Mesothelial cell of epicardium (in vitro differentiated cells): ENCODE results near the gene CENPP. TPM values are rescaled to one million over a fixed set of nuclear protein-coding genes. Genes with fewer than 3 reads are reported as not detected.

Experiments used
- DNase-seq, 2 experiments: peaks; one replicate each; pipeline ENCODE4 v3.0.0; 2021; ENCODE audit warnings: low spot score in 2 of 2; ENCODE audit not compliant: unreplicated experiment in 2 of 2
- H3K27ac Mint-ChIP-seq: 2 replicates; pipeline ENCODE4 v1.8.0; 2021; ENCODE audit warnings: mixed read lengths
- H3K27me3 Mint-ChIP-seq: 2 replicates; pipeline ENCODE4 v1.8.0; 2021; ENCODE audit warnings: low read depth, mixed read lengths
- H3K36me3 Mint-ChIP-seq: 2 replicates; pipeline ENCODE4 v1.8.0; 2021; ENCODE audit warnings: mixed read lengths
- H3K4me1 Mint-ChIP-seq: 2 replicates; pipeline ENCODE4 v1.8.0; 2021; ENCODE audit warnings: mixed read lengths
- H3K4me3 Mint-ChIP-seq: 2 replicates; pipeline ENCODE4 v1.8.0; 2021; ENCODE audit warnings: mild to moderate bottlenecking, moderate library complexity, mixed read lengths
- H3K9me3 Mint-ChIP-seq: 2 replicates; pipeline ENCODE4 v1.8.0; 2021; ENCODE audit warnings: mixed read lengths
- CTCF ChIP-seq: fragments of 200-600 bp; sonication (generic); IDR thresholded peaks from one replicate; pipeline ENCODE4 v1.5.0; 2021; ENCODE audit warnings: antibody characterized with exemption; ENCODE audit not compliant: unreplicated experiment
- total RNA-seq: library from RNA; stranded (reverse); gene quantifications from 3 replicates; pipeline ENCODE4 v1.2.1, GENCODE V29; 2021

CENPP gene
- total RNA-seq, 1 donor from 2014 or later: 7.8 TPM

GRCh38 chr9:92626484-92626883 lies 300.7 kb downstream of the CENPP start:
- Mint-ChIP-seq H3K4me3 (no peak overlapping the region), H3K27me3 (no peaks in the 10 kb centered on the region), H3K36me3 (peaks cover 51% of the 10 kb centered on the region), H3K9me3 (peaks cover 33% of the 10 kb centered on the region), H3K27ac (no peak overlapping the region), H3K4me1 (no peaks in the 10 kb centered on the region)
- no peak for DNase-seq
- TF ChIP-seq CTCF: no peak

GRCh38 chr9:92627651-92628050 lies 301.9 kb downstream of the CENPP start:
- Mint-ChIP-seq H3K9me3 (peaks cover 33% of the 10 kb centered on the region), H3K27me3 (no peaks in the 10 kb centered on the region), H3K4me3 (no peak overlapping the region), H3K4me1 (no peaks in the 10 kb centered on the region), H3K27ac (no peak overlapping the region), H3K36me3 (peaks cover 57% of the 10 kb centered on the region)
- TF ChIP-seq CTCF: no peak
- no peak for DNase-seq

GRCh38 chr9:92631452-92632343 lies 305.9 kb downstream of the CENPP start:
- peaks cover 27% of the 10 kb centered on the region for H3K9me3 Mint-ChIP-seq
- no peak overlapping the region for H3K27ac Mint-ChIP-seq
- H3K4me3 Mint-ChIP-seq: no peak overlapping the region
- no peaks in the 10 kb centered on the region for H3K27me3 Mint-ChIP-seq
- TF ChIP-seq CTCF: no peak
- no peak for DNase-seq
- peaks cover 43% of the 10 kb centered on the region for H3K36me3 Mint-ChIP-seq
- peaks cover 2% of the 10 kb centered on the region for H3K4me1 Mint-ChIP-seq

- no peak for TF ChIP-seq CTCF
- H3K9me3 Mint-ChIP-seq: peaks cover 19% of the 10 kb centered on the region
- H3K27me3 Mint-ChIP-seq: no peaks in the 10 kb centered on the region
- DNase-seq: no peak
- peaks cover 2% of the 10 kb centered on the region for H3K4me1 Mint-ChIP-seq
- H3K27ac Mint-ChIP-seq: no peak overlapping the region
- H3K4me3 Mint-ChIP-seq: no peak overlapping the region
- H3K36me3 Mint-ChIP-seq: peaks cover 35% of the 10 kb centered on the region
Measured at GRCh38 chr9:92632641-92633040, 306.9 kb downstream of the CENPP start.

GRCh38 chr9:92633614-92634278 lies 308.0 kb downstream of the CENPP start:
- no peak overlapping the region for H3K27ac Mint-ChIP-seq

More at GRCh38 chr9:92633614-92634278, 308.0 kb downstream of the CENPP start:
- peaks cover 2% of the 10 kb centered on the region for H3K4me1 Mint-ChIP-seq
- TF ChIP-seq CTCF: no peak
- H3K9me3 Mint-ChIP-seq: peaks cover 17% of the 10 kb centered on the region
- no peaks in the 10 kb centered on the region for H3K27me3 Mint-ChIP-seq
- peaks cover 34% of the 10 kb centered on the region for H3K36me3 Mint-ChIP-seq
- no peak for DNase-seq
- no peak overlapping the region for H3K4me3 Mint-ChIP-seq
